GM18861 (cell line): ENCODE results near the gene DOHH.
"Not testable (repeated sequence)": the region's sequence is repeated elsewhere in the genome, so short reads cannot be mapped to it uniquely, and the experiment has no call there.

Source experiments
- ATAC-seq: cut with Tn5 transposase; IDR thresholded peaks from one replicate; pipeline ENCODE4 v1.9.1; 2021; ENCODE audit not compliant: unreplicated experiment

Gene DOHH

DNA sequence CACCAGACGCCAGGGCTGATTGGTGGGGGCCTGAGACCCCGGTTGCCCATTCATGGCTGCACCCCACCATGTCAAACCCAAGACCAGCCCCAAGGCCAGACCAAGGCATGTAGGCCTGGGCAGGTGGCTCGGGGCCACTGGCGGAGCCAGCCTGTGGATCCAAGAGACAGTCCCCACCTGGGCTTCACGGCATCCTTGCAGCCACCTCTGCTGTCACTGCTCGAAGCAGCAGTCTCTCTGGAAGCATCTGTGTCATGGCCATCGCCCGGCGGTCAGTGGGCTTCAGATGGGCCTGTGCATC lies 34.7 kb upstream of the DOHH start:
- no peak for ATAC-seq

DNA sequence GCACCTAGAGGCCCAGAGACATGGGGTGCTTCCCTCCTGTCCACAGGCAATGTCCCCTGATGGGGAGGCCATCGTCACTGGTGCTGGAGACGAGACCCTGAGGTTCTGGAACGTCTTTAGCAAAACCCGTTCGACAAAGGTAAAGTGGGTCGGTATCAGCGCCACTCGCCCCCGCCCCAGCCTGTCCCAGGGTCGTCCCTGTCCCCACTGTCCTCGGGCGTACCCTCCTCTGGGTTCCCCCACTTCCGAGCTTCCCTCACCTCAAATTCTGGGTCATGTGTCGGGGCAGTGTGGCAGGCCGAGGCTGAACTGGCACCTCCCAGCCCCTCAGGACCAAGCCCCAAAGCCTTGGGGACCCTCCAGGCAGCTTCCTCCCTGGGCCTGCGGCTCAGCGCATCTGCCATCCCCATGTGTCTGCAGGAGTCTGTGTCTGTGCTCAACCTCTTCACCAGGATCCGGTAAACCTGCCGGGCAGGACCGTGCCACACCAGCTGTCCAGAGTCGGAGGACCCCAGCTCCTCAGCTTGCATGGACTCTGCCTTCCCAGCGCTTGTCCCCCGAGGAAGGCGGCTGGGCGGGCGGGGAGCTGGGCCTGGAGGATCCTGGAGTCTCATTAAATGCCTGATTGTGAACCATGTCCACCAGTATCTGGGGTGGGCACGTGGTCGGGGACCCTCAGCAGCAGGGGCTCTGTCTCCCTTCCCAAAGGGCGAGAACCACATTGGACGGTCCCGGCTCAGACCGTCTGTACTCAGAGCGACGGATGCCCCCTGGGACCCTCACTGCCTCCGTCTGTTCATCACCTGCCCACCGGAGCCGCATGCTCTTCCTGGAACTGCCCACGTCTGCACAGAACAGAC lies 34.1 kb upstream of the DOHH start:
- ATAC-seq = no peak

DNA sequence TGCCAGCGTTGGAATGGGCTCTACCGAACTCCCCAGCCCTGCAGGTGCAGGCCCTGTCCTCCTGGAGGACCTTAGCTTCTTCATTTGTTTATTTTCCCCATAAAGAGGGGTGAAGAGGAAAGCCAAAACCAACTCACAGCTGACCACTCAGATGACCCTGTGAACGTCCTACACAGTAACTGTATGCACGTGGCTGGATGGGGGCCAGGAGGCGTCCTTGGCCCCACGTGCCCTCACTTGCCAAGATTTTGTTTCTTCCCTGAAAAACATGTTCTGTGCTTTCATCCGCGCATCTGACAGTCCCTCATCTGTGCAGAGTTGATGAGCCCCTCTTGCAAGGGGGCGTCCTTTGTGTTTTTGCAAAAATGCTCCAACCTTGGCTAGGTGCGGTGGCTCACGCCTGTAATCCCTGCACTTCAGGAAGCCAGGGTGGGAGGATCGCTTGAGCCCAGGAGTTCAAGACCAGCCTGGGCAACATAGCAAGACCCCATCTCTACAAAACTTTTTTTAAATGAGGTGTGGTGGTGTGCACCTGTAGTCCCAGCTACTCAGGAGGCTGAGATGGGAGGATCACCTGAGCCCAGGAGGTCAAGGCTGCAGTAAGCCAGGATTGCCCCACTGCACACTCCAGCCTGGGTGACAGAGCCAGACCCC lies 33.2 kb upstream of the DOHH start:
- no peak for ATAC-seq

DNA sequence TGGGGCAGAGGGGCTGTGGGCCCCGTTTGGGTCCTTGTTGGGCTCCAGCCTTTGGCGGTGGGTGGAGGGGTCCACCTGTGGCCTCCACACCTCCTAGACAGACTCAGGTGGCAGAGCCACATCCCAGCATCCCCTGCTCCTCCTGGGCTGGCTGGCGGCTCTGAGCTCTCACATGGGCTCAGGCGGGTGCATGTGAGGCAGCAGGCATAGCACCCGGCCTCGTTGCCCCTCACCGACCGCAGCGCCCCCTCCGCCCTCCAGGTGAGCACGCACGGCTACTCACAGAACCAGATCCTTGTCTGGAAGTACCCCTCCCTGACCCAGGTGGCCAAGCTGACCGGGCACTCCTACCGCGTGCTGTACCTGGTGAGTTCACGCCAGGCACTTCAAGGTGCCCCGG lies 32.6 kb upstream of the DOHH start:
- ATAC-seq = no peak

DNA sequence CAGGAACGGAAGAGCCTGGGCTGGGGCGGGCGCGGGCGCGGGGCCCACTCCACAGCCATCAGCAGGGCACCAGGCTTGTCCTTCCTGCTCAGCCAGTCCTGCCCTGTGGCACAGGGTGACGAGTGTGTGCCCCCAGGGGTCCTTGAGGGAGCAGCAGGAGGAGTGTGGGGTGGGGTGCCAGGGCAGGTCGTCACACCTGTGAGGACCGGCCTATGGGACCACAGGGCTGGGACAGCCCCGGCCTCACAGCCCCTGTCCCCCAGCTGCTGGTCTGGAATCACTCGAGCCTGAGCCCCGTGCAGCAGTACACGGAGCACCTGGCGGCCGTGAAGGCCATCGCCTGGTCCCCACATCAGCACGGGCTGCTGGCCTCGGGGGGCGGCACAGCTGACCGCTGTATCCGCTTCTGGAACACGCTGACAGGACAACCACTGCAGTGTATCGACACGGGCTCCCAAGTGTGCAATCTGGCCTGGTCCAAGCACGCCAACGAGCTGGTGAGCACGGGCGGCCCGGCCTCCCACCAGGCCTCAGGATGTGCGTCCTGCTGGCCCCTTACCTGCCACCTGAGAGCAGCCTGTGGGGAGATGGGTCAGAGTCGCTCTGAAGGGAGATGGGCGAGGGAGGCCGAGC lies 31.8 kb upstream of the DOHH start:
- no peak for ATAC-seq

DNA sequence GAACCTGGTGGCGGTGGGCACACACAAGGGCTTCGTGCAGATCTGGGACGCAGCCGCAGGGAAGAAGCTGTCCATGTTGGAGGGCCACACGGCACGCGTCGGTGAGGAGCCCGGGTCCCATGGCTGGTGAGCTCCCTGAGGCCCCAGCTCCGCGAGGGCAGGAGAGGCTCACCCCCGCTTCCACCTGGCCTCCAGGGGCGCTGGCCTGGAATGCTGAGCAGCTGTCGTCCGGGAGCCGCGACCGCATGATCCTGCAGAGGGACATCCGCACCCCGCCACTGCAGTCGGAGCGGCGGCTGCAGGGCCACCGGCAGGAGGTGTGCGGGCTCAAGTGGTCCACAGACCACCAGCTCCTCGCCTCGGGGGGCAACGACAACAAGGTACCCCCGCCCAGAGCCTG lies 31.2 kb upstream of the DOHH start:
- ATAC-seq = no peak

DNA sequence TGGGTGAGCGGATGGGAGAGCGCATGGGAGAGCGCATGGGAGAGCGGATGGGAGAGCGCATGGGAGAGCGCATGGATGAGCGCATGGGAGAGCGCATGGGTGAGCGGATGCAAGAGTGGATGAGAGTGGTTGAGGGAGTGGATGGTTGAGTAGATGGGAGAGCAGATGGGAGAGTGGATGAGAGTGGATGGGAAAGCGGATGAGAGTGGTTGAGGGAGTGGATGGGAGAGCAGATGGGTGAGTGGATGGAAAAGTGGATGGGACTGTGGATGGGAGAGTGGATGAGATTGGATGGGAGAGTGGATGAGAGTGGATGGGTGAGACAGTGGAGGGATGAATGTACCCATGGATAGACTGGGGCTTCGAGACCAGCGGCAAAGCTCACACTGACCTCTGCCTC lies 29.9 kb upstream of the DOHH start:
- ATAC-seq = no peak

DNA sequence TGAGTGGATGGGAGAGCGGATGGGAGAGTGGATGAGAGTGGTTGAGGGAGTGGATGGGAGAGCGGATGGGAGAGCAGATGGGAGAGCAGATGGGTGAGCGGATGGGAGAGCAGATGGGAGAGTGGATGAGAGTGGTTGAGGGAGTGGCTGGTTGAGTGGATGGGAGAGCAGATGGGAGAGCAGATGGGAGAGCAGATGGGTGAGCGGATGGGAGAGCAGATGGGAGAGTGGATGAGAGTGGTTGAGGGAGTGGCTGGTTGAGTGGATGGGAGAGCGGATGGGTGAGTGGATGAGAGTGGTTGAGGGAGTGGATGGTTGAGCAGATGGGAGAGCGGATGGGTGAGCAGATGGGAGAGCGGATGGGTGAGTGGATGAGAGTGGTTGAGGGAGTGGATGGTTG lies 28.8 kb upstream of the DOHH start:
- ATAC-seq = not testable (repeated sequence)

DNA sequence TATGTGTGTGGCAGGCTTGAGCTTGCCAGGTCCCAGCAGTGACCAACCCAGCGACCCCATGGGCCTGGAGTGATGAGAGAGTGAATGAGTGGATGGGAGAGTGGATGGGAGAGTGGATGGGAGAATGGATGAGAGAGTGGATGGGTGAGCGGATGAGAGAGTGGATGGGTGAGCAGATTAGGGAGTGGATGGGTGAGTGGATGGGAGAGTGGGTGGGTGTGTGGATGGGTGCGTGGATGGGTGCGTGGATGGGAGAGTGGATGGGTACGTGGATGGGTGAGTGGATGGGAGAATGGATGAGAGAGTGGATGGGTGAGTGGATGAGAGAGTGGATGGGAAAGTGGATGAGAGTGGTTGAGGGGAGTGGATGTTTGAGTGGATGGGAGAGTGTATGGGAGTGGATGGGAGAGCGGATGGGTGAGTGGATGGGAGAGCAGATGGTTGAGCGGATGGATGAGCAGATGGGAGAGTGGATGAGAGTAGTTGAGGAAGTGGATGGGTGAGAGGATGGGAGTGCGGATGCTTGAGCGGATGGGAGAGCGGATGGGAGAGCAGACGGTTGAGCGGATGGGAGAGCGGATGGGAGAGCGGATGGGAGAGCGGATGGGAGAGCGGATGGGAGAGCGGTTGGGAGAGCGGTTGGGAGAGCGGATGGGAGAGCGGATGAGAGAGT lies 28.2 kb upstream of the DOHH start:
- no peak for ATAC-seq

DNA sequence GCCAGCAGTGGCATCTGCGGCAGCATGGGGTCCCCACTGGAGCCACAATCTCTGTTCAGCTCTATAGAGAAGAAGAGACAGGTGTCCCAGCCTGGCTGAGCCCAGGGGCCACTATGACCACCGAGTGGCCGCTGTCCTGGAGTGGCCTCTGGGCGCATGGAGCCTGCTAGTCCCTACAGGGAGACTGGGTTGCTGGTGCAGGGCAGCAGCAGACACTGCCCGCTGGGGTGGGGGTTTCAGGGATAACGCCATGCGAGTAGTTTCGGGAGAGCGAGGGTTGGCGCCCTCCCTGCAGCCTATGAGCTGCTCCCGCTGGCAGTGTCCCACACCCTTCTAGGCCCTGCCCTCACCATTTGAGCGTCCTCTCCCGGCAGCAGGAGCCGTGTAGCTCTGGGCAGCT lies 27.6 kb upstream of the DOHH start:
- ATAC-seq = no peak

DNA sequence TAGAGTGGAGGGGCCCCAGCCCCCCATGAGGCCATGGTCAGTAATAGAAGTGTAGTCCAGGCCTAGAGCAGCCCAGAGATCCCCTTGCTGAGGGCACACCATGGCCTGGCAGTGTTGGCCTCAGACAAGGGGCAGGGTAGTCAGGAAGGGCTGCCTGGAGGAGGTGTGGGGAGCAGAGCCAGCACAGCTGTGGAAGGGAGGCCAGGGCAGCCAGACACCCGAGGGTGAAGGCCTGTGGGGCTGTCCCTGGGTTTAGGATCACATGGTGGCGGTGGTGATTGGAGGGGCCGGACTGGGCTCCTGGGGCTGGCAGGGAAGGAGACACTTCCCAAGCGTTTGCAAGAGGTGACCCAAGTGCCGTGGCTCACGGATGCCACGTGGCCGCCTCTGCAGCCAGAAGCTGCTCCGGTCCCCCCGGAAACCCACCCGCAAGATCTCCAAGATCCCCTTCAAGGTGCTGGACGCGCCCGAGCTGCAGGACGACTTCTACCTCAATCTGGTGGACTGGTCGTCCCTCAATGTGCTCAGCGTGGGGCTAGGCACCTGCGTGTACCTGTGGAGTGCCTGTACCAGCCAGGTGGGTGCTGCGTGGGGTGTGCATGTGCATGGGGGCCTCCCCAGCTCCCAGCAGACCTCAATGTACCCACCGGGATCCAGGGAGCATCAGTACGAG lies 26.9 kb upstream of the DOHH start:
- no peak for ATAC-seq

DNA sequence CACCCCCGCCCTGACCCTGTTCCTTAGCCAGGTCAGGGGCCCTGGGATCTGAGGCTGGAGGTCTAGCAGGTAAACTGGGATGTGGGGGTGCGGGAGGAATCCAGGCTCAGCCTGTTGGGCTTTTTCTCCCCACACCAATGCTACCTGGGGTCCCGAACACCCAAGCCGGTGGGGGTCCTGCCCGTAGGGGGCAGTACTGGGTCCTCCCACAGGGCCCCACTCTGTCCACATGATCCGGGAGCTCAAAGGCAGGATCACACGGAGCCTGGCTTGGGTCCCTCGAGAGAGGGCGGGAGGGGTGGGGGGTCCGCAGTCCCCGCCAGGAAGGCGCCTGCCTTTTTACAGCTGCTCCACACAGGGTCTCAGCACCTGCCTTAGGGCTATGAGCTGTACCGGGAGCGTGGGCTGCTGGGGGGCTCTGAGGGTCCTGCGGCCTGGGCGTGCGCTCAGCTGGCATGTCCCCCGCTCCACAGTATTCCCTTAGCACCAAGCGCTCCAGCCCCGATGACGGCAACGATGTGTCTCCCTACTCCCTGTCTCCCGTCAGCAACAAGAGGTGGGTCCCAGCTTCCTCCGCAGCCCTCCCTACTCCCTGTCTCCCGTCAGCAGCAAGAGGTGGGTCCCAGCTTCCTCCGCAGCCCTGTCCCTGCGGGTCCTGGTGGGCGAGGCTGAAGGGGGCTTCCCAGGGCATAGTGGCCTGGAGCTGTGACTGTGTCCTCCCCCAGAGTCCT lies 26.2 kb upstream of the DOHH start:
- no peak for ATAC-seq

DNA sequence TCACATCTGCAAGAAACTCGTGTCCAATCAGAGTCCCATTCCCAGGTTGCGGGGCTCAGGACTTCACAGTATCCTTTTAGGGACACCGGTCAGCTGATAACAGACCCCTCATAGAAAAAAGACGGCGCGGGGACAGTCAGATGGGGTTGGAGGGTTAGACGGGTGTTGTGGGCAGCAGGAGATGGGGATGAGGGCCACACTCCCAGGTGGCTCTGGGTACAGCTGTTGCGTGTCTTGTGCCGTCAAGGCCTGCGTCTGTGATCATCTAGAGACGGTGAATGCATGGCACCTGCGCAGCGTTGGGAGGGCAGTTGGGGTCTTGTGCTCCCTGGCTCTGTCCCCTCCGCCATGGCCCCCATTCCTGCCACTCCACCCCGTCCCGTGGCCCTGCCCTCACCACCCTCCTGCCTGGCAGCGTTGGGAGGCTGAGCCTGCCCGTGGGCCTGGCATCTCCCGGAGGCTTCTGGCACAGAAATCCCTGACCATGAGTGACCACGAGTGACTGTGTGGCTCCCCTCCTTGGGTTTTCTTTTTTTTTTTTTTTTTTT lies 24.5 kb upstream of the DOHH start:
- ATAC-seq = no peak

DNA sequence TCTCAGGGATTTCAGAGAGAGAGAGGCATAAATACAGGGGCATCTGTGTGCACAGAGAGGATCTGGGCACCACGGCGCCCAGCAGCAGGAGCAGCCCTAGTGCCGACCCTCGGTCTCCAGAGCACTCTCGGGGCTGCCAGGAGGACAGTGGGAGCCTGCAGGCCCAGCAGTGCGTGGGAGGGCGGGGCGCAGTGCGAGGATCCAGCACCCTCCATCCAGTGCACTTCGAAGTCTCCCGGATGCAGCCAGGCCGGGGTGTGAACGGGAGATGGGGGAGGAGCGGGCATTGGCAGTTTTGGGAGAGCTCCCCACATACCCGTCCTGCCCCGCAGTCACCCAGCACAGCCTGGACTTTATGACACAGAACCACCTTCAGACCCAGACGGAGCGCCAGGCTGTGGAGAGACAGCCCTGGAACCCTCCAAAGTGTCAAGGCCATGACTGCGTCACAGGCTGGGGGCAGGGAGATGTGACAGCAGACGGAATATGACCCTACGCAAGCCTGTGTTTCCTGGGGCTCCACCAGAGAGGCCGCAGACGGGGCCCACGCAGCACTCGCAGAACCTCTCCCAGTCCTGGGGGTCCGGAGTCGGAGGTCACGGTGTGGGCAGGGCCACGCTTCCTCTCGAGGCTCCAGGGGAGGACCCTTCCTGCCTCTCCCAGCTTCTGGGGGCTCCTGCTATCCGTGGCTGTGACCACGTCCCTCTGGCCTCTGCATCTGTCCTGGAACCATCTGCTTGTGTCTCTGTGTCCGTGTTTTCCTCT lies 23.8 kb upstream of the DOHH start:
- ATAC-seq = no peak

DNA sequence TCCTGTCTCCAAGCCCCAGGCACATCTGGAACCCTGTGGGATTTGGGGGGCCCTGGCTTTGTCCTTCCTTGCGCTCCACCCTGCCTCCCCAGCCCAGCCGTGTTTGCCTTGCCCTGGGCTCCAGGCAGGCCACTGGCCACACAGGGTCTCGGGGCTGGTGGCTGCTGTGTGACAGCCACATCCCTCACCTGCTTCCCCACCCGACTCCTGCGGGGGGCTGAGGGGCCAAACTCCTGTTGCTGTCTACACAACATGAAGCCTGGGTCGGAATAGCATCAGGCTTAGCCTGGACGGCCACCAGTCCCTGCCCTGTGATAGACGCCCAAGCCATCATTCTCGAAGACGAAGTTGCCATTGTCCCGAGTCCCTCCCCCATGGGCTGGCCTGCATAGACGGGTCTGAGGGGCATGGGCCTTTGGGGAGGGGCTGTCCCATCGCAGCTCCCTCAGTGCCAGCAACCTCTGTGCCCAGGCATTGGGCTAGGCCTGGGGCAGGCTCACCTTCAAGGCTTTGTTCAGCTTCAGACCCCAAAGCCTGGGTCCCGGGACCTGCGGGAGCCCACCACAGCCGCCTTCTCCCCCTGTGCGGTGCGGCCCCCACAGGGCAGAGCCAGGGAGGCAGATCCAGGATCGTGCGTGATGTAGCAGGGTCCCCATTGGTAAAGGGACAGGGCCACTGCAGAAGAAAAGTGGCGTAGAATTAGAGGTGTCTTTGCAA lies 23.0 kb upstream of the DOHH start:
- ATAC-seq = no peak

DNA sequence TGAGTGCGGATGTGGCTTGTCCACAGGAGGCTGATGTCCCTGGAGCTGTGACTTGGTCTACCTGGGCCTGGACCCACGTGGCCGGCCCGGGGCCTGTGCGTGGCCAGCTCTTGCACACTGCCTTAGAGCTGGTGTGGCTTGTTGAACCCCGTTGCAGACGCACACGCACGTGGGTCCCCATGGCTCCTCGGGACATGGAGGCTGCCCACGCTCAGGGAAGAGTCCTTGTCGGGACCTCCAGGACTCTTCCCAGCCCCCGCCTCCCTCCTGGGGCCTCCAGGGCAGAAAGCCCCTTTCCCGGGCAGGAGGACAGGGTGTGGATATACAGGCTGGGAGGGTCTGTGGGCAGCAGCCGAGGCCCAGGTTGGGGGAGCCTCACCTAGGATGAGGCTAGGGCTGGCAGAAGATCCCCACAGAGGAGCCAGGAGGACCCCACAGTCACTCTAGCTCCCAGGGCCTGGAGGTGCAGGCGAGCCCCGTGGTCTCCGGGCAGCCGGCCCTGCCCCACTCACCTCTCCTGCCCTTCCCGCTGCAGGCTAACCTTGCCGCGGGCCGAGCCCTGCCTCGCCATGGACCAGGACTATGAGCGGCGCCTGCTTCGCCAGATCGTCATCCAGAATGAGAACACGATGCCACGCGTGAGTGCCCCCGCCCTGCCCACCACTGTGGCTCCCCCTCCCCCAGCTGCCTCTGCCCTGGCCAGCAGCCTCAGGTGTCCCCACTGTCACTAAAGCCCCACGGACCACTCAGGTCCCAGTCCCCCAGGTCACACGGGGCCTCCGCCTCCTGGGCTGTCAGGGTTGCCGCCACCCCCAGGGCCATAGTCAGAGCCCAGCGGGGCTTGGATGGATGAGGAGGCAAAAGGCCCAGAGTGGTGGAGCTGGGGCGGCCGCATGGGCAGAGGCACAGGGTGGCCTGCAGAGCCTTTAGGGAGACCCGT lies 22.2 kb upstream of the DOHH start:
- ATAC-seq = no peak

DNA sequence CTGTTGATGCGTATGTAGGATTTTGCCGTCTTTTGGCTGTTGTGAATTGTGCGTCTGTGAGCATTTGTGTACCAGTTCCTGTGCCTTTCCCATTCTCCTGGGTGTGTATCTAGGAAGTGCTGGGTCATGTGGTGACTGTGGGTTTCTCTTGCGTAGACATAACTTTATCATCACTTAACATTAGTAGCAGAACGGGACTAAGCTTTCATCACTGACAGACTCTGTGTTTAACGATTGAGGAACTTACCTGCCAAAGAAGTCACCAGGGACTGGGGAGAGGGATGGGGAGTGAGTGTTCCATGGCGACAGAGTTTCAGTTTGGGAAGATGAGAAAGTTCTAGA lies 20.6 kb upstream of the DOHH start:
- ATAC-seq = no peak
